CD1c-positive myeloid dendritic cell (primary cell): ENCODE data around the gene CACNB2.
A peak's percentile ranks its signal among the peaks of the same experiment; 100 is the strongest.

Experiments
- DNase-seq: peaks from one replicate; pipeline ENCODE4 v3.0.0-alpha.2; 2016; ENCODE audit errors: extremely low spot score

CACNB2 gene

GRCh38 chr10:18293536-18294510 lies 153.6 kb downstream of the CACNB2 start:
- no peak for DNase-seq

- no peak for DNase-seq
These were observed 154.4 kb downstream of the CACNB2 start for GRCh38 chr10:18294633-18295032.

GRCh38 chr10:18297659-18298058 lies 157.4 kb downstream of the CACNB2 start:
- DNase-seq = no peak

GRCh38 chr10:18298256-18298655 lies 158.0 kb downstream of the CACNB2 start:
- DNase-seq = no peak

GRCh38 chr10:18303851-18304801 lies 163.9 kb downstream of the CACNB2 start:
- DNase-seq = peak; percentile 33

GRCh38 chr10:18306031-18306430 lies 165.8 kb downstream of the CACNB2 start:
- peak; percentile 50 for DNase-seq

GRCh38 chr10:18308600-18308999 lies 168.4 kb downstream of the CACNB2 start:
- no peak for DNase-seq

- DNase-seq = no peak
These were observed 170.5 kb downstream of the CACNB2 start for GRCh38 chr10:18310761-18311160.

GRCh38 chr10:18312374-18313139 lies 172.3 kb downstream of the CACNB2 start:
- peak; percentile 56 for DNase-seq

GRCh38 chr10:18313140-18313530 lies 172.9 kb downstream of the CACNB2 start:
- no peak for DNase-seq

- DNase-seq = no peak
These were observed 173.4 kb downstream of the CACNB2 start for GRCh38 chr10:18313626-18314025.

GRCh38 chr10:18319628-18320027 lies 179.4 kb downstream of the CACNB2 start:
- DNase-seq = no peak

GRCh38 chr10:18321371-18321770 lies 181.1 kb downstream of the CACNB2 start:
- DNase-seq = no peak

- no peak for DNase-seq
These were observed 183.7 kb downstream of the CACNB2 start for GRCh38 chr10:18323916-18324315.

GRCh38 chr10:18325410-18325809 lies 185.2 kb downstream of the CACNB2 start:
- no peak for DNase-seq

GRCh38 chr10:18325889-18326531 lies 185.8 kb downstream of the CACNB2 start:
- no peak for DNase-seq

GRCh38 chr10:18328941-18329340 lies 188.7 kb downstream of the CACNB2 start:
- no peak for DNase-seq

- DNase-seq = no peak
These were observed 191.8 kb downstream of the CACNB2 start for GRCh38 chr10:18332048-18332447.

GRCh38 chr10:18332484-18332883 lies 192.3 kb downstream of the CACNB2 start:
- DNase-seq = no peak

GRCh38 chr10:18333621-18334020 lies 193.4 kb downstream of the CACNB2 start:
- no peak for DNase-seq
